ENCODE data around the gene S100A5.
"Not testable (repeated sequence)": the region's sequence is repeated elsewhere in the genome, so short reads cannot be mapped to it uniquely, and the experiment has no call there.

Gene S100A5

DNA sequence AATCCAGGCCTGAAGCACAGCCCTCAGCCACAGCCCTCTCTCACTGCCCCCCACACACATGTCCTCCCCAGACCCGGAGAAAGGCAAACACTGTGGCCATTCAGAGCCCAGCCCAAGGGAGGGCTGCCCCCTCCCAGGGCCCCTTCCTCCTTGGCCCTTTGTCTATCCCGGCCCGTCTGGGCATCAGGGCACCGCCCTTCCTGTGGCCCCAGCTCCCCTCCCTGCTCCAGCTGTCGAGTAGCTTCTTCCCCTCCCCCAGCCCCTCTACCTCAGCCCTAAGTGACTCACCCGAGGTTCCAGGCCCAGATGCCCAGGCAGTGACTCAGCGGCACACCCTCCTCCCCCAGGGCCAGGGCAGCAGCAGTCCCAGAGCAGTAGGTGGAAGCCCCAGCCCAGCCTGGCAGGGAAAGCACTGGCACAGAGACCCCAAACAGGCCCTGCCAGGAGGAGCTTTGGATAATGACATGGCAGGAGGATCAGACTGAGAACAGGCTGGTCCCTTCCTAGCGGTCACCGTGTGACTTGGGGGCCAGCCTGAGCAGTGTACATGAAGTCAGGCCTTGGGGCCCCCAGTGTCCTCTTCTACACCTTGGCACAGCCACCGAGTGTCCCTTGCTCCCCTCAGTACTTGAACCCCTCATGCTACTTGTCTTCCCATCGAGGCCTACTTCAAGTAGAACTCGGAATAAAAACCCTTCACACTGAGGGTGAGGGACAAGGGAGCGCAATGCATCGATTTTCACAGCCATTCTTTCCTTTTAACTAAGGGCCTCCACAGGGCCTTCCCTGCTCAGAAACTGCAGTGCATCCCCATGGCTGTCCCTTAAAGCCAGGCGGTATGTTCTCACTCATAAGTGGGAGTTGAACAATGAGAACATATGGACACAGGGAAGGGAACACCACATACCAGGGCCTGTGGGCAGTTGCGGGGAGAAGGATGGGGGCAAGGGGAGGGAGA is 26.0 kb upstream of the S100A5 start:
- DNase-seq = peak; percentile 84

DNA sequence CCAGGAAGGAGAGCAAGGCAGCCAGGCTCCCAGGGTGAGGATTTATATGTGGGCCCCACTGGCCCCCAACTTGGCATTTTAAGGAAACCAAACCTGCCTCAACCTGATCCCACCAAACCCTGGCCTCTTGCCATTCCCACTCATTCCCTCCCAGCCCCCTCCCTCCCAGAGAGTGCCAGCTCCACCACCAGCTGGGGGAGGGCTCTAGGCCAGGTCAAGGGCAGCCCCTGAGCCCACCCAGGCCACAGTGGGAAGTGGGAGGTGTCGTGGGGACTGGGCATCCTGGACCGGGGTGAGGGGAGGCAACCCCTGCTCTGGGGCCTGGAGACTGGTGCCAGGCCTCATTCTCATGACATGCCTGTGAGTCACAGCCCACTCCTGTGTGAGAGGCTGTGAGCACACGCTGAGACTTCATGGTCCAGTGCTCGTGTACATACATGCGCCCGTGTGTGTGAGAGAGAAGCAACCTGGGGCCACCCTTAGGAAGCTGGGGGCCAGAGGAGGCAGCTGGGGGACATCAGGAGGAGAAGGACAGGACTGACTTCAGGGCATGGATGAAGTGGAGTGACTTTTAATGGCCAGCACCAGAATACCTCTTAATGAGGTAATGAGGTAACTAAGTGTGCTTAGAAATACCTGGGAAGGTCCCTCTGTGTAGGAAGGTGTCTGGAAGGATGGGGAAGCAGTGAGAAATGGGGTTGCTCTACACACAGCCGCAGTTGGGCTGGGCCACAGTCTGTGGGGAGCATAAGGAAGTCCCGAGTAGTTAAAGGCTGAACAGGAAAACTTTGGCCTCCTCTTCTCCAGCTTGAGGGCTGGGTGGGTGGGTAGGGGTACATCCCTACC is 25.0 kb upstream of the S100A5 start, which contains the start of gene S100A2:
Gene S100A2 (minus strand): TSS at position 316 of the 846 bp plus-strand sequence. CDS start 1,967 bp downstream, outside the sequence.
- DNase-seq = no peak

DNA sequence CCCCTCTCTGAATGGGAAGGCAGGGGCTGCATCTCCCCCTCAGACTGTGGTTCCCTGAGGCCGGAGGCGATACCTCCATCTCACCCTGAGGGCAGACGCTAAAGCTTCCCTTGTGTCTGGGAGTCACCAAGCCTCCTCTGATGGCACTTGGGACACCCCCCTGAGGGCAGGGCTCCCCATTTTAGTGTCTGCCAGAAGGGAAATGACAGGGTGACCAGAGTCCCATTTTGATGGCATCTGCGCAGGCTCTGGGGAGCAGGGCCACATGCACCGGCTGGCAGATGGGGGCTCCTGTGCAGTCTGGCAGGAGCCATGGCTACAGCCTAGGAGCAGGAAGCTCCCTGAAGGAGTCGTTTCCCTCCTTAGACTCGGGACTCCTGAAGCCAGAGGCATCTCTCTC is 23.3 kb upstream of the S100A5 start:
- no peak for DNase-seq

DNA sequence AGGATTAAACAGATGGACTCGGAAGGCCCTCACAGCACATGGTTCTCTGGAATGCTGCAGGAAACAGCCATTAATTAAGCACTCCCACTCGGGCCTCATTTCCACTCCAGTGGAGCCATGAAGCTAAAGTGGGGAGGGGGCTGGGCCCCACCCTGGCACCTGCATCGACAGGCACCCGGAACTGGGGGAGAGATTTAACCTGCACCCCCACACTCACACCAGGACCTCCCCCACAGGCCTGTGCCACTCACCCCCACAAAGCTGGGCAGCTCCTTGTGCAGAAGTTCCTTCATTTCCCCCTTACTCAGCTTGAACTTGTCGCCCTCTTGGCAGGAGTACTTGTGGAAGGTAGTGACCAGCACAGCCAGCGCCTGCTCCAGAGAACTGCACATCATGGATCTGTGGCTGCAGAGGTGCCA is 22.8 kb upstream of the S100A5 start:
- DNase-seq = no peak

DNA sequence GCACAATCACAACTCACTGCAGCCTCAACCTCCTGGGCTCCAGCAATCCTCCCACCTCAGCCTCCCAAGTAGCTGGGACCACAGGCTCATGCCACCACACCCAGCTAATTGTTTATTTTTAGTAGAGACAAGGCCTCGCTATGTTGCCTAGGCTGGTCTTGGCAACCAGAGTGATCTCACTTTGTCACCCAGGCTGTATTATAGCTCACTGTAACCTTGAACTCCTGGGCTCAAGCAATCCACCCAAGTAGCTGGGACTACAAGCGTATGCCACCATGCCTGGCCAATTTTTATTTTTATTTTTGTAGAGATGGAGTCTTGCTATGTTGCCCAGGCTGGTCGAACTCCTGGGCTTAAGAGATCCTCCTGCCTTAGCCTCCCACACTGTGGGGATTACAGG is 21.3 kb upstream of the S100A5 start:
- DNase-seq = not testable (repeated sequence)

DNA sequence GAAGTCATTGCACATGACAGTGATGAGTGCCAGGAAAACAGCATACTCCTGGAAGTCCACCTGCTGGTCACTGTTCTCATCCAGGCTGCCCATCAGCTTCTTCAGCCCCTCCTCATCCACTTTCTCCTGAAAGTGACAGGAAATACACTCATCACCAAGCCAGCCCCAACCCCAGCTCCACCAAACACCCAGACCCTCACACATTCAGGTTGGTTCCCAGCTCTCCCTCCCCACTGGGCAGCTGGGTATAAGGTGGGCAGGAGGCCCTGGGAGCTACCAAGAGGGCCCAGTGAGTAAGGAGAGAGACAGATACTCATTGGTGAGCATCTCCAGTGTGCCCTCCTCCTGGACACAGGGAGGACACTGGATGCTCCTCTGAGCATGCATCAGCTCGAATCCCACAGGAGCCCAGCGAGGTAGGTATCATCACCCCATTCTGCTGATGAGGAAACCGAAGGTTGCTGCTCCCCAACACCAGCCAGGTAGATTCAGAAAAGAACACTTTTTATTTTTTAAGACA is 20.8 kb upstream of the S100A5 start:
- DNase-seq = no peak

DNA sequence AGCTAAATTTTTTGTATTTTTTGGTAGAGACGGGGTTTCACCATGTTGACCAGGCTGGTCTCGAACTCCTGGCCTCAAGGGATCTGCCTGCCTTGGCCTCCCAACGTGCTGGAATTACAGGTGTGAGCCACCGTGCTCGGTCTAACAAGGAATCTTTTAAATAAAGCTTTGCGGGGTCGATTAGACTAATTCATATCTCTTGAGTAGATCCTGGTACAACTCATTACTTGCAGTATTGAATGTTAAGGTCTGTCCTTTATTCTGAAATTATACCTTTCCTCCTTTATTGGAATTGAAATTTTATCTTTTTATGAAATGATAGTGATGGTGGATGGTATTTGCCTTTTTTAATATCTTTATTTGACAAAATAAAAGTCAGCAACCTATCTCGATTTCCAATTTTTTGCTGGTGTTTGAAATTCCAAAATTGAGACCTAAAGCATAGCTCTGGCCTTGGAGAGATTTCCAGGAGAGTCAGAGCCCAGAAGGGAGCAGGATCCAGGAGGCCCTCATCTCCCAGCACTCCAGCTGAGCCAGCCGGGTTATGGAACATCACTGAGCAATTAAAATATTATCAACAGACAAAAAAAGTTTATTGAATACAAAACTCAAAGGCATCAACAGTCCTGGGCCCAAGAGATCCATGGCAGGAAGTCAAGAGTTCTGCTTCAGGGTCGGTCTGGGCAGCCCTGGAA is 20.2 kb upstream of the S100A5 start:
- no peak for DNase-seq

DNA sequence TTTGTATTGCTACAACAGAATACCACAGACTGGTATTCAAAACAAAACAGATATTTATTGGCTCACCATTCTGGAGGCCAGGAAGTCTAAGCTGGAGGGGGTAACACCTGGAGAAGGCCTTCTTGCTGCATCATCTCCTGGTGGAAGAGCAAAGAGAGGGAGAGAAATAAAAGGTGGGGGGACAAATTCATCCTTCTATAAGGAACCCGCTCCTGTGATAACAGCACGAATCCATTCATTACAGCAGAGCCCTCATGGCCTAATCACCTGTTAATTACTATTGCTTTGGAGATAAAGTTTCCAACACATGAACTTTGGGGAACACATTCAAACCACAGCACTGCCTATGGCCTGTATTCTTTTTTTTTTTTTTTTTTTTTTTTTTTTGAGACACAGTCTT is 19.5 kb upstream of the S100A5 start:
- no peak for DNase-seq

DNA sequence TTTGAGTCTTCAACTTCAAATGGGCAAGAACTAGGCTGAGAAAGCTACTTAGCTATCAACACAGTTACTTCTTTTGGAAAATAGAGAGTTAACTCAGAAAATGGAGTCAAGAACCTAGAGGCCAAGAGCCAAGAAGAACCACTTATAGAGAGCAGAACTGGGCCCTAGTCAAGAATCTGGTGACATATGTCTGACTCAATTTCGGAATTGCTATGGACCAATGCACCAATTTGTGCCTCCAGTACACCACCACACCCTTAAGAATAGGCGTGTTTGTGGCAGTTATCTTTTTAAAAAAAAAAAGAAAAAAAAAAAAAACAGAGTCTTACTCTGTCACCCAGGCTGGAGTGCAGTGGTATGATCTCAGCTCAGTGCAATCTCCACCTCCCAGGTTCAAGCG is 17.1 kb upstream of the S100A5 start:
- DNase-seq = no peak

DNA sequence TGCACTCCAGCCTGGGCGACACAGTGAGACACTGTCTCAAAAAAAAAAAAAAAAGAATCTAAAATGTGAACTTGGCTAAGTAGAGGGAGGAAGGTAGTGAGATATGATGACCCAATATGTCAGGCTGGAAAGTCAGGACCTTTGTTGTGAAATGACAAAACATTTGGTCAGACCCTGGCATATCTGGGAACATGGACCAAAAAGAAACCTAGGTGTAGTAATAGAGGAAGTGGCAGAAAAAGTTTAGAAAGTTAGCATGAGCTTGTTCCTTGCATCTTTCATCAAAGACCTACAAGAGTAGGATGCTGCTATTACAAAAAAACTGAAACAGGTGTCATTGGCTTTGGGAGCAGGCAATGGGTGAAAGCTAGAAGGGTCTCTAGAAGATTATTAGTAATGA is 15.6 kb upstream of the S100A5 start:
- no peak for DNase-seq

DNA sequence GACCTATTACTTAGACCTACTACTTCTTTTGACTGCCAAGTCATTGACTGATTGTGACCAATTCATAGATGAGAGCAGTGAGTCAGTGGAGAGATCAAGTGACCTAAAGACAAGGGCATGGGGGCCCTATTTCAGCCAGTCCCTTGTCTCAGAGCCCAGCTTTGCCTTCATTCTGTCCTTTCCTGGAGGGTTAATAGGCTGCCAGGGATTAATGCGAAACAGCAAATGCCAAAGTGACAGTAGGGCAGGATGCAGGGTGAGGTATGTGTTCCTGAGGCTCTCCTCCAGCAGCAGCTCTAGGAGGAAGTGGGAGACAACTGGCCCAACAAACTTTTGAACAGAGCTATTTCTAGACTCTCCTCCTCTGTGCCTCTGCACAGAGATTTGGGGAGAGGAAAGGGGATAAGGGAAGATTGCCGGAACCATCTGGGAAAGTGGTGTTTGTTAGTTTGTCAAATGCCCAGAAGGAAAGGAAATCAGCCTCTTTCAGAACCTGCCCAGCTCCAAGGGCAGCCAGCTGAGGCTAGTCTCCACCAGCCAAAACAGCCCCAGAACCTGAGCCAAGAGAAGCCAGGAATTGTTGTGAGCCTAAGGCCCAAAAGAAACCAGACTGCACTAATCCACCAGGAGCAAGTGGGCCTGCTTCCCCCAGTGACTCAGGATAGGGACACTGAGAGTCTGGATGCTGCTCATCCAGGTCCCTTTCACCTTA is 13.3 kb upstream of the S100A5 start:
- DNase-seq = no peak

DNA sequence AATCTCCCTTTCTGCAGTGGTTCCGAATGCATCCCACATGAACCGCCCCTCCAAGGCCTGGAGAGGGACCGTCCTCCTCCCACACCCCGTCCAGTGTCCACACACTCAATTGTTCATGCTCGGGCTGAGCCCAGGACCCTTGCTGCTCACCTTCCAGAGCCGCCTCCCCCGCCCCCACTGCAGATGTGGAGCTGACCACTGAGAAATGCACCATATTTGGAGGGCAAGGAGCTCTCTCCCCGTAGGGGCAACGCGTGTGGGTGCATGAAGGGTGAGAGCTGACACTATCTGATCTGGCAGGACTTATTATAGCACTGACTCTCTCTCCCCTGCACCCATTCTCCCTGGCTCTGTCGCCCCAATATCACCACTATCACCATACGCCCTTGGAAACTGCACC is 12.4 kb upstream of the S100A5 start:
- DNase-seq = no peak

DNA sequence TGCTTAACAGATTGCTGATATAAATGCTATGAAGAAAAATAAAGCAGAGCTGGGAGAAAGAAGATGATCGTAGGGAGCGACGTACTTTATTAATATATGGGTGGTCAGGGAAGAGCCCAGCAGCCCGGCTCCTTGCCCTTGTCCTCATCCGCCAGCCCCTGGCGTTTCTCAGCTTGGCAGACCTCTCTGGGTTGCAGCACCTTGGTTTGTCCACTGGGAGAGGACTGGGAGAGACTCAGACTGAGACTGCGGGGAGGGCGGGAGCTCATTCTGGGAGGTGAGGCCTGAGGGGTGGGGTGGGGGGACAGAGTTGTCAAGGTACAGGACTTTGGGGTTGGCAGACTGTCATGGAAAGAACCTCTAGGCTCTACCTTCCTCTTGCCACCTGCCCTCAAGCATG is 11.6 kb upstream of the S100A5 start:
- DNase-seq = no peak

DNA sequence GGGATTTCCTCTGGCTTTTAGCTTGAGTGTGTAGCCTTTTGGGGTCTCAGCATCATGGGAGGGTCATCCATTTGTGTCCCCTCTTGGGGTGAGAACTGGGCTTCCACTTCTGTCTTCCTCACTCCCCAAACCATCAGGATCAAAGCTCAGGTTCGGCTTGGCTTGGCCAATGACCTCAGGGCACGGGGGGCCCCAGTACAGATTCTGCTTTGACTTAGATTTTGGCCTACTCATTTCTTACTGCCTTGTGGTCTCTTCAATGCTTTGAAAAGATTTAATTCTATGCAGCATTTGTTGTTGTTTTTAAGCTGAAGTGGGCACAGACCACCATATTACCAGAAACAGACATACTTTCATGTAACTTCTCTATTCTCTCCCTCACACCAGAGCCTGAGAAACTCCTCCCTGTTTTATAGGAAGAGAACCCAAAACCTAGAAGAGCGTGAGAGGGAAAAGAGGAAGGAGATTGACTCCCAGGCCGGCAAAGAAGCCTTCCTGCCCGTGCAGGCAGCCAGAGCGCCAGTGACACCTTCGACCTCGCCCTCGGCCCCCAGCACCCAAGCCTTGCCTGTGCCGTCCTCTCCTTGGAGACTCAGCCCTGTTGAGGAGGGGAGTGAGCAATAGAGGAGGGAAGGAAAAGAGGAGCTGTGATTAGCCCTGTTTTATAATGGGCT is 10.2 kb upstream of the S100A5 start:
- DNase-seq = no peak

DNA sequence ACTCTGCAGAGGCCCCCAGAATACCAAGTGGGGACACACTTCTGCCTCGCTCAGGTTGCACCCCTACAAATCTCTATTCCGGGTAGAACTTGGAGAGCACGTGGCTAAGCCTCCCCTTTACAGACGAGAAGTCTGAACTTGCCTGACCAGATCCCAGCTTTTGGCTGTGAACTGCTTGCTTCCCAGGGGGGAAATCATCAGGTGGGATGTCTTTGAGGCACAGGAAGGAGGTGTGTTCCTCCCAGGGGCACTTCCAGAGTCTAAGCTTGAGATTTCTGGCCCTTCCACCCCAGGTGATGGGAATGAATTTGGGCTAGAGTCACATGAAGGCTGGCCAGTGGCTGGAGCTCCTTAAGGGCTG is 9.6 kb upstream of the S100A5 start:
- no peak for DNase-seq

DNA sequence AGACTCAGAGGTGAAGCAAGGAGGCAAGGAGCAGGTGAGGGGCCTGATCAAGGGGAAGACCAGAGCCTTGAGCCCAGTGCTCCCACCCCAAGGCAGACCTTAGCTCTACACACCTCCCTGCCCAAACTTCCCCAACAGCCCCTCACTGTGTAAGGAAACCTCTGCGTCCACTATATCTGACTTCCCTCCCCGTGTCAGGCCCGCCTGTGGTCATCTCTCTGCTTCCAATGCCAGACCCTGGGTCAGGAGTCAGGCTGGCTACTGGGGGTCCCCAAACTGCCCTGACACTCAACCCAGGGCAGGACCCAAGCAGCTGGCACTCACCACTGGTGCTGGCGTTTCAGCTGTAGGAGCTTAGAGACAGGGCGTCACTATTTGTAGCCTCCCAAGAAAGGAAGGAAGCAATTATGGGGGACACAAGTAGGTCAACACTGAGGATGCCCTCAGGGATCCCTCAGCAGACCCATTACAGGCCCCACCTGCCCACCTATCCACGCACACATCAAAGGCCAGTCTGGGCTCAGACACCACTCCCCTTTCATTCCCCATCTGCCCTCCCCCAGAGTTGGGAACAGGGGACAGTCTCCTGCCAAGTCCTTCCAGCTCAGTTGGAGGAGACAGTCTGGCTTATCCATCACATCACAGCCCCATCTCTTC is 9.1 kb upstream of the S100A5 start:
- no peak for DNase-seq

DNA sequence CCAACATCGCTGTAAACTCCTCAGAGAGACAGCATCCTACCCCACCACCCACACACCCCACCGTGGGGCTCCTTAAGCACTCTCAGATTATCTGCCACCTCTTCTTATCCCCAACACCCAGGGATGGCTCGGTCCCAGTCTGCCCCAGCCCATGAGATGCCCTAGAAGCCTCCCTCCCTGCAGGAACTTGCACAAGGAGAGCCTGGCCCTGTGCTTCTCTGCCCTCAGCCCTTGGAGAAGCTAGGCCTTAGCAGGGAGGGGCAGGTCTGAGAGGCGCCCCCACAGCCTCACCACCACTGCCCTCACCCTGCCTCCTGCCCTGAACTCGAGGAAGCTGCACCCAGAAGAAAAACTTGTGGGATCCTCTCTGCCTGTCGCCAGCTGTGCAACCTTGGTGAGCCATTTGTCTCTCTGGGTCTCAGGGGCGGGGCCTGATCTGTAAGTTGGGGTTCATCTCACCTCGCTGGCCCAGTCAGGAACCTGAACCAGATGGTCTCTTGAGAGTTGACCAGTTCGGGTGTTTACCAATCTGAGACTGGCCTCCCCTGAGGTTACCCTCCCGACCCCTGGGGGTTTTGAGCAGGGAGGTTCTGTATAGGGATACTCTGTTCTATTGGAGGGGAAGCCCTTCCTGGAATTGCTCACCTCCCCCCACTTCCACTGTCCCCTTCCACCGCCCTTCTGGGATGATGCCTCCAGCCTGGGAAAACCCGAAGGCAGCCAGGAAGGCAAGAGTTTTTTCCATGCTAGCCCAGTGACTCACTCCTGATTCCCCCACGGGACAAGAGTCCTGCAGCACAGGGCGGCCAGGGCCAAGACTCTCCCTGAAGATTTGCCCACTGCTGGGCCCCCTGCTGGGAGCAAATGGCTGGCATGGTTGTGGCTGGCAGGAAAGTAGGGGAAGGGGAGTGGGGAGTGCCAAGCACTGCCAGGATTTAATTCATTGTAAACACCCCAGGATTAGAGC is 8.3 kb upstream of the S100A5 start, which contains the start of gene S100A3:
Gene S100A3 (minus strand): TSS at position 537 of the 967 bp plus-strand sequence. CDS start 773 bp downstream, outside the sequence.
- DNase-seq = peak; percentile 39

DNA sequence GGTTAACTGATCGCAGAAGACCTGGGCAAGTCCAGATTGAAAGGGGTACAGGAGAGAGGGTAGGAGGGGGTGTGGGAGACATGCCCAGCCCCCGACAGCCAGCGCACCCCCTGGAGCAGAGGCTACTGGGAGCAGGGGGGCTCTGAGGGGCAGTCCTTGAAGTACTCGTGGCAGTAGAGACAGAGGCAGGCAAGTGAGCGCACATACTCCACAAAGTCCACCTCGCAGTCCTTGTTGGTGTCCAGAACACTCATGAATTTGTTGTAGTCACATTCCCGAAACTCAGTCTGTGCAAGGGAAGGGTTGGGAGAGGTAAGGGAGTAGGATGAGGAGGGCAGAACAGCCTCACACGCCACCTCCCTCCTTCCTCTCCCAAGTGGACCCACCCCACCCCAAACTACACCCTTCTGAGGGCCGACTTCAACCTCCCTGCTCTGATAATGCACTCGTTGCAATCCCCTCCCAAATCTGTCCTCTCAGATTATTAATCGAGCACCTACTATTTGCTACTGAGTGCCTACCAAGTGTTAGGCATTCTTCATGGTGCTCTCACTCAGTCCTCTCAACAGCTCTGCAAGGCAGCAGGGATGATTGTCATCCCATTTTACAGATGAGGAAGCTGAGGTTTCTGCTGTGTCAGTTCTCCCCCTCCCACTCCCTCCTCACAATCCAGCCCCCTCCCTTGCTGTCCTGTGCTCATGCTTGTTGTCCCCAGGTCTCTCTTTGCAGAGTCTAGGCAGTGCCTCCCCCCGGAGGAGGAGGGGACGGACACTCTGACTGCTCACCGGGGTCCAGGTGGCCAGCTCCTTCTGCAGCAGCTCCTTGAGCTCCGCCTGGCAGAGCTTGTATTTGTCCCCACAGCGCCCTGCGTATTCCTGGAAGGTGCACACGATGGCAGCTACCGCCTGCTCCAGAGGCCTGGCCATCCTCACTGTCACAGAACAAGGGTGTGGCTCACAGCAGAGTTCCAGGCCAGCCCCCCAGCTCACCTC is 7.1 kb upstream of the S100A5 start:
- DNase-seq = no peak

Measured in GOT3 (cell line).